T47D (cell line): ENCODE data around the gene GALNT17.

Experiments used
- DNase-seq, 2 experiments: peaks; one replicate each; pipeline versions ENCODE4 v3.0.0 to v3.0.0-alpha.2; 2011 to 2012; ENCODE audit warnings: low read depth in 1 of 2, low spot score in 1 of 2
- JUND ChIP-seq: IDR thresholded peaks from 2 replicates; pipeline ENCODE4 v1.6.1; 2012; ENCODE audit warnings: low read depth
- in situ Hi-C: cut with HindIII; loops from 2 replicates; pipeline ENCODE4 v1.10.0; 2016; ENCODE audit warnings: low sequenced_read_pairs, low pct_unique_long_range_greater_than_20kb

The GALNT17 gene

GRCh38 chr7:71659622-71660021 lies 527.7 kb downstream of the GALNT17 start:
- TF ChIP-seq JUND: no peak
- in situ Hi-C loops: no loop called here

GRCh38 chr7:71661671-71662224 lies 529.8 kb downstream of the GALNT17 start:
- in situ Hi-C loops: no loop called here
- DNase-seq: no peak
- TF ChIP-seq JUND: no peak

More at GRCh38 chr7:71659622-71660021, 527.7 kb downstream of the GALNT17 start:
- no peak for DNase-seq

GRCh38 chr7:71665716-71666115 lies 533.8 kb downstream of the GALNT17 start:
- DNase-seq: no peak
- TF ChIP-seq JUND: no peak
- in situ Hi-C loops: no loop called here

- TF ChIP-seq JUND: no peak
- DNase-seq: no peak
- in situ Hi-C loops: no loop called here
Measured at GRCh38 chr7:71668572-71668971, 536.6 kb downstream of the GALNT17 start.

- in situ Hi-C loops: no loop called here
- no peak for TF ChIP-seq JUND
- DNase-seq: no peak
Measured at GRCh38 chr7:71679480-71679879, 547.5 kb downstream of the GALNT17 start.

GRCh38 chr7:71682181-71682580 lies 550.2 kb downstream of the GALNT17 start:
- in situ Hi-C loops: no loop called here
- no peak for TF ChIP-seq JUND
- no peak for DNase-seq

- no peak for DNase-seq
- in situ Hi-C loops: no loop called here
- TF ChIP-seq JUND: no peak
Measured at GRCh38 chr7:71682841-71683781, 551.2 kb downstream of the GALNT17 start.

GRCh38 chr7:71687286-71687685 lies 555.3 kb downstream of the GALNT17 start:
- no peak for TF ChIP-seq JUND
- in situ Hi-C loops: no loop called here
- no peak for DNase-seq

GRCh38 chr7:71687831-71688599 lies 556.1 kb downstream of the GALNT17 start:
- in situ Hi-C loops: no loop called here
- no peak for TF ChIP-seq JUND
- DNase-seq: no peak

GRCh38 chr7:71691538-71691937 lies 559.6 kb downstream of the GALNT17 start:
- DNase-seq: no peak
- in situ Hi-C loops: no loop called here
- no peak for TF ChIP-seq JUND

- no peak for TF ChIP-seq JUND
- DNase-seq: no peak
- in situ Hi-C loops: no loop called here
Measured at GRCh38 chr7:71694665-71695064, 562.7 kb downstream of the GALNT17 start.

GRCh38 chr7:71695186-71695585 lies 563.2 kb downstream of the GALNT17 start:
- no peak for TF ChIP-seq JUND
- no peak for DNase-seq
- in situ Hi-C loops: no loop called here

- in situ Hi-C loops: no loop called here
- DNase-seq: no peak
- TF ChIP-seq JUND: no peak
Measured at GRCh38 chr7:71696511-71696910, 564.6 kb downstream of the GALNT17 start.
